Measurements from ENCODE around the gene CKLF. TPM values are rescaled to one million over a fixed set of nuclear protein-coding genes. Genes with fewer than 3 reads are reported as not detected.

Gene CKLF
- polyA plus RNA-seq, 4 donors, result 34.0 to 44.3 (median 39.7) TPM

GRCh38 chr16:66539623-66540469 is 12.5 kb upstream of the CKLF start:
- no peak for DNase-seq (ENCODE audit: low read depth in 4 of 4, low spot score in 3 of 4)

GRCh38 chr16:66541388-66542355 is 10.7 kb upstream of the CKLF start:
- no peak for DNase-seq (ENCODE audit: low read depth in 4 of 4, low spot score in 3 of 4)

GRCh38 chr16:66542396-66542795 is 10.0 kb upstream of the CKLF start:
- no peak for DNase-seq (ENCODE audit: low read depth in 4 of 4, low spot score in 3 of 4)

- DNase-seq (ENCODE audit: low read depth in 4 of 4, low spot score in 3 of 4), result no peak
Observed at GRCh38 chr16:66543541-66543940, 8.8 kb upstream of the CKLF start.

GRCh38 chr16:66544016-66544757 is 8.2 kb upstream of the CKLF start:
- no peak for DNase-seq (ENCODE audit: low read depth in 4 of 4, low spot score in 3 of 4)

- no peak for DNase-seq (ENCODE audit: low read depth in 4 of 4, low spot score in 3 of 4)
Observed at GRCh38 chr16:66547101-66547989, 5.0 kb upstream of the CKLF start.

- DNase-seq (ENCODE audit: low read depth in 4 of 4, low spot score in 3 of 4), result no peak
Observed at GRCh38 chr16:66548068-66548467, 4.3 kb upstream of the CKLF start.

- no peak for DNase-seq (ENCODE audit: low read depth in 4 of 4, low spot score in 3 of 4)
Observed at GRCh38 chr16:66548868-66549267, 3.5 kb upstream of the CKLF start.

- peak in 2 of 4 donors; percentile 73 to 74 for DNase-seq (ENCODE audit: low read depth in 4 of 4, low spot score in 3 of 4)
Observed at GRCh38 chr16:66549284-66550131, 2.9 kb upstream of the CKLF start, which contains the start of gene TK2. Gene TK2 (minus strand): TSS chr16:66550122. CDS start chr16:66550061, 61 bp downstream.

GRCh38 chr16:66551348-66551759 is 1.0 kb upstream of the CKLF start:
- no peak for DNase-seq (ENCODE audit: low read depth in 4 of 4, low spot score in 3 of 4)

- DNase-seq (ENCODE audit: low read depth in 4 of 4, low spot score in 3 of 4), result no peak
Observed at GRCh38 chr16:66551788-66552285, 539 bp upstream of the CKLF start.

GRCh38 chr16:66553223-66553622 is 847 bp downstream of the CKLF start:
- no peak for DNase-seq (ENCODE audit: low read depth in 4 of 4, low spot score in 3 of 4)

- DNase-seq (ENCODE audit: low read depth in 4 of 4, low spot score in 3 of 4), result no peak
Observed at GRCh38 chr16:66554021-66554420, 1.6 kb downstream of the CKLF start.

GRCh38 chr16:66554495-66554894 is 2.1 kb downstream of the CKLF start:
- no peak for DNase-seq (ENCODE audit: low read depth in 4 of 4, low spot score in 3 of 4)

- DNase-seq (ENCODE audit: low read depth in 4 of 4, low spot score in 3 of 4), result no peak
Observed at GRCh38 chr16:66560107-66560506, 7.7 kb downstream of the CKLF start.

GRCh38 chr16:66561381-66562080 is 9.2 kb downstream of the CKLF start:
- no peak for DNase-seq (ENCODE audit: low read depth in 4 of 4, low spot score in 3 of 4)

GRCh38 chr16:66562409-66562808 is 10.0 kb downstream of the CKLF start:
- DNase-seq (ENCODE audit: low read depth in 4 of 4, low spot score in 3 of 4), result no peak

- no peak for DNase-seq (ENCODE audit: low read depth in 4 of 4, low spot score in 3 of 4)
Observed at GRCh38 chr16:66562986-66563385, 10.6 kb downstream of the CKLF start.

Measured in left renal pelvis (tissue), 4 donors.